ENCODE results near the gene C20orf141.

The C20orf141 gene

GRCh38 chr20:2838847-2839671 is 24.3 kb downstream of the C20orf141 start:
- H3K4me3 ChIP-seq (replicated peaks; ENCODE audit: insufficient read depth, low read length), result no peak overlapping the region
- no peaks in the 10 kb centered on the region for H3K27me3 ChIP-seq (ENCODE audit: insufficient read depth, poor library complexity, severe bottlenecking)
- DNase-seq (ENCODE audit: low read depth in 1 of 2, low spot score in 1 of 2), result no peak
- TF ChIP-seq REST (IDR thresholded peaks at IDR 0.05; ENCODE audit: insufficient replicate concordance, low read depth) (no peak), GABPA (IDR thresholded peaks at IDR 0.05; ENCODE audit: low read depth) (no peak), POLR2AphosphoS5 (IDR thresholded peaks at IDR 0.05; ENCODE audit: low read depth) (no peak), SPI1 (IDR thresholded peaks at IDR 0.05; ENCODE audit: borderline replicate concordance, low read depth) (no peak), CTCF (IDR thresholded peaks at IDR 0.05; ENCODE audit: insufficient read depth, low read length) (no peak)
- no peak overlapping the region for H3K27ac ChIP-seq (replicated peaks)

GRCh38 chr20:2839732-2840137 is 24.9 kb downstream of the C20orf141 start:
- DNase-seq (ENCODE audit: low read depth in 1 of 2, low spot score in 1 of 2), result no peak
- no peaks in the 10 kb centered on the region for H3K27me3 ChIP-seq (ENCODE audit: insufficient read depth, poor library complexity, severe bottlenecking)
- no peak overlapping the region for H3K4me3 ChIP-seq (replicated peaks; ENCODE audit: insufficient read depth, low read length)
- TF ChIP-seq POLR2AphosphoS5 (IDR thresholded peaks at IDR 0.05; ENCODE audit: low read depth) (no peak), GABPA (IDR thresholded peaks at IDR 0.05; ENCODE audit: low read depth) (no peak), REST (IDR thresholded peaks at IDR 0.05; ENCODE audit: insufficient replicate concordance, low read depth) (no peak), SPI1 (IDR thresholded peaks at IDR 0.05; ENCODE audit: borderline replicate concordance, low read depth) (no peak), CTCF (IDR thresholded peaks at IDR 0.05; ENCODE audit: insufficient read depth, low read length) (no peak)
- no peak overlapping the region for H3K27ac ChIP-seq (replicated peaks)

- Histone ChIP-seq H3K4me3 (replicated peaks; ENCODE audit: insufficient read depth, low read length) (peak within 1 kb of the TSS; percentile 83), H3K27me3 (ENCODE audit: insufficient read depth, poor library complexity, severe bottlenecking) (no peaks in the 10 kb centered on the region), H3K27ac (replicated peaks) (peak within 1 kb of the TSS; percentile 87)
- peak; percentile 81 to 86 for DNase-seq (ENCODE audit: low read depth in 1 of 2, low spot score in 1 of 2)
- peak; percentile 62; the same call in 1 of the 2 replicates for TF ChIP-seq POLR2AphosphoS5 (IDR thresholded peaks at IDR 0.05; ENCODE audit: low read depth)
- TF ChIP-seq CTCF (IDR thresholded peaks at IDR 0.05; ENCODE audit: insufficient read depth, low read length), result no peak
- peak; percentile 92 for TF ChIP-seq GABPA (IDR thresholded peaks at IDR 0.05; ENCODE audit: low read depth)
- TF ChIP-seq REST (IDR thresholded peaks at IDR 0.05; ENCODE audit: insufficient replicate concordance, low read depth), result peak; percentile 26
- TF ChIP-seq SPI1 (IDR thresholded peaks at IDR 0.05; ENCODE audit: borderline replicate concordance, low read depth), result peak; percentile 71; the same call in 1 of the 2 replicates
These were observed 25.6 kb downstream of the C20orf141 start, which contains the start of the genes PCED1A and VPS16 for GRCh38 chr20:2840138-2840966. TSS of gene PCED1A (minus strand) at chr20:2840655. CDS start at chr20:2839912, 743 bp downstream. TSS of gene VPS16 (plus strand) at chr20:2840745. CDS start at chr20:2840775, 30 bp downstream.

All from HL-60 (cell line).